Right kidney (tissue), 1 donor: Measurements from ENCODE around the gene RARRES1.
A peak's percentile ranks its signal among the peaks of the same experiment; 100 is the strongest.
"Not testable (repeated sequence)": the region's sequence is repeated elsewhere in the genome, so short reads cannot be mapped to it uniquely, and the experiment has no call there.

ENCODE experiments used
- DNase-seq: peaks from one replicate; pipeline ENCODE4 v3.0.0-alpha.2; 2016

The RARRES1 gene

DNA sequence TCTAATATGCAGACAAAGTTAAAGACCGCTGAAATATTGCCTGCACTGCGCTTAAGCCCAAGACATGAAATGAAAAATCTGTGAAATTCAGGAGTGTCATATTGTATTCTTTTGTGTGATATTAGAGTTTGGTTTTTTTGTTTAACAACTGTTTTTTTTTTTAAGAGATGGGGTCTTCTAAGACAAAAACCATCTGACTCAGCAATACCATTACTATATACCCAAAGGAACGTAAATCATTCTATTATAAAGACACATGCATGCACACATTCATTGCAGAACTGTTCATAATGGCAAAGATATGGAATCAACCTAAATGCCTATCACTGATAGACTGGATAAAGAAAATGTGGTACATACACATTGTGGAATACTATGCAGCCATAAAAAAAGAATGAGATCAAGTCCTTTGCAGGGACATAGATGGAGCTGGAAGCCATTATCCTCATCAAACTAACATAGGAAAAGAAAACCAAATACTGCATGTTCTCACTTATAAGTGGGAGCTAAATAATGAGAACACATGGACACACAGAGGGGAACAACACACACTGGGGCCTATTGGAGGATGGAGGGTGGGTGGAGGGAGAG, 38.3 kb downstream of the RARRES1 start:
- not testable (repeated sequence) for DNase-seq

GRCh38 chr3:158685159-158685558, 47.1 kb downstream of the RARRES1 start:
- no peak for DNase-seq

GRCh38 chr3:158683230-158683962, 48.9 kb downstream of the RARRES1 start:
- DNase-seq: no peak

DNA sequence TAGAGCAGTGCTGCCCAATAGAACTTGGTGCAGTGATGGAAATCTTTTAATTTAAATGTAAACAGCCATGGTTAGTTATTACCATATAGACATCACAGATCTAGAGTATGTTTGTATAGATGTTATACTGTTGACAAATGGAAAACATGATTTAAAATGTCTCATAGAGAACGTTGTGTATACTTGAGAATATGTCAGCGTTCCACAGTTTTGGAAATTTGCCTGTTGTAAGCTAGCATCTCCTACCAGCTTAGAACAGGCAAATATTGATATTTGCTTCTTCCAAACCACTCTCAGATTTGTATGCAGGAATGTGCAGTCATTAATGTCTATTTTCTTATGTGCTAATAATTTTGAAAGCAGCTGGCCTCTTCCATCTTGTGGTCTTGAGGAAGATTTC, 51.4 kb downstream of the RARRES1 start:
- no peak for DNase-seq

DNA sequence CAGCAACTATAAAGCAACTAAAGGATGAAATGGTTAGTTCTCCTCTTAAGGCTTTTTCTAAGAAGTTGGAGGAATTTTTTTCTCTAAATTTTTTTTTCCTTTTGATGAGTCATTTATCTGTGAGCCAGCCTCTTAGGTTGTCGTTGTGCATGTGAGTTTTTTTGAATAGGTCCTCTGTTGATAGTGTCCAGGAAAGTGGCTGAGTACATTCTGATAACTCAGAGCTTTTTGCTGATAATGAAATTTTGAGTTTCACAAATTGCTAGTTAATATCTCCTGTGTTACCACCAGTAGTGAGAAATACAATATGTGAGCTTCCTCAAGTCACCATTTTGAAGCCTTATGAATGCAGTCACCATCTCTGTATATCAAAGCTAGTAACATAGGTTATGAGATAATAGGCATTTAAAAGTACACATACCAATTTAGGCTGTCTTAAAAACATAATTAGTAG, 52.7 kb downstream of the RARRES1 start:
- no peak for DNase-seq

GRCh38 chr3:158678687-158679086, 53.6 kb downstream of the RARRES1 start:
- no peak for DNase-seq

DNA sequence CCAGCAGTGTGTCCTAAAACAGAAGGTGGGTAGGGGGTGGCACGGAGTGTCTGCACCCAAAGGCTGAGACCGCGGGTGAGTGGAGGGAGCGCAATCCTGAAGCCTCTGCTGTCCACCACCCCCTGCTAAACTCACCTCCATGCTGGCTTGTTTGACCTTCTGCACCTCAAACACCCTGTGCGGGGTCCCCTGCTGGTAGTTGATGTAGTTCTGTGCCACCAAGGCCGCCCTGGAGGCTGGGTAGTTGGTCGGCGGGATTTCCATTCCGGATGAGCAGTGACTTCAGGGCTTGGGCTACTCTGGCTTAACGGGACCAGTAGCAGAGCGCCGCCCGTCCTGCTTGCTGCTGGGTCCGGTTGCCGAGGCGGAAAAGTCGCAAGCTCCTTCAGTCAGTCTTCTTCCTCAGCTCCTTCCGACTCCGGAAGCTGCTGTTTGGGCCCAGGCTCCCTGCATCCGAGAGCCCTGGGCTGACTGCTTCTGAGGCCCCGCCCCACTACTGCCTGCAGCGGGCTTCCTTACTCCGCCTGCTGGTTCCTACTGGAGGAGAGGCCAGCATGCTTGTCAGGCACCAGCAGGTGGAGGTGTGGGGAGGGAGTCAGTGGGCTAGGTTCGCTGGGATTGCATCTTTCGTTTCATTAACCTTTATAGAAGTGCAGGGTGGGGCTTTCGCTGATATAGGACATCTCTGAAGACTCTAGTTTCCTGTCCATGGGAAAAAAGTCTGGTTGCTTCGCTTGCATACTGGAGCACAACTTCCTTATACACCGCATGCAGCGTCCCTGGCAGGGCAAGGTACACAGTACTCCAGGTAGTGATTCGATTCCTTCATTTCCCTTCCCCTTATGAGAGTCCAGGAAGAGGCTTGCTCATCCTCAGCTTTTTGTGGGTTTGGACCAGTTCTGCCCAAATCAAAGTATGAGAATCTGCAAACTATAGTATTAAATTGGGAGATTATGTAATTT, 59.8 kb downstream of the RARRES1 start, which contains the start of gene LXN:
Gene LXN (minus strand): TSS at position 434 of the 962 bp plus-strand sequence. CDS start 170 bp downstream, at position 264.
- DNase-seq: peak; percentile 82

DNA sequence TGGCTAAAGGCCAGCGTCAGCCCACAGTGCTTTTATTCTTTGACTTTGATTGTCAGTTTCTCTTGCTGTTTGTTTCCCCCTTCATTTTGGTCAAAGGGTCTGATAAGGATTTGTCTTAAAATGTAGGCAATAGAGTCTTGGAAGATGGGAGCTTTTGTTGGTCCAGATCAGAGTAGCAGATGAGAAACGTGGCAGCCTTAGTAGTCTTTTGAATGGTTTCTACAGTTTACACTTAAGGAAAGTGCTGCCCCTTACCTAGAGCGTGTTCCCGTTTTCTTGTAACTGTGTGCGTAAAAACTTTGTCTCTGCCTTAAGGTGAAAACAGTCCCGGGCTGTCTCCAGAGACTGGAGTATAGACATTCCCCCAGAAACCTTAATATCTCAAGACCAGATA, 60.4 kb downstream of the RARRES1 start:
- DNase-seq: no peak

DNA sequence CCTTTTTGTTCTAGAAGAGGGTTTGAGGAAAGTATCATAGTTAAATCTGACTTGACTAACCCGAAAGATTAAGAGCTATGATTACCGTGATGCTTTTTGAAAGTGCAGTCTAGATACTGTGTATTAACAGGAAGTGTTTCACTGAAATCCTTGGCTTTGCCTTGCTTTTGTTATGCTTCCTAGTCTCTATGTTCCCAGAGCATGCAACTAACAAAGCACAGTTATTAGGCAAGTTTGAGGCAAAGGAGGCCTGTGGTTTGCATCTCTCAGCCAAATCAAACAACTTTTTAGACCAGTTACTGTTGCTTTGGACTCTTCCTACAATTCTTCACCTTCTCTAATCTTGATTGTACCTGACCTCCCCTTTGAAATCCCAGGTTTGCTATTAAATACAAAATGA, 63.8 kb downstream of the RARRES1 start:
- DNase-seq: no peak

DNA sequence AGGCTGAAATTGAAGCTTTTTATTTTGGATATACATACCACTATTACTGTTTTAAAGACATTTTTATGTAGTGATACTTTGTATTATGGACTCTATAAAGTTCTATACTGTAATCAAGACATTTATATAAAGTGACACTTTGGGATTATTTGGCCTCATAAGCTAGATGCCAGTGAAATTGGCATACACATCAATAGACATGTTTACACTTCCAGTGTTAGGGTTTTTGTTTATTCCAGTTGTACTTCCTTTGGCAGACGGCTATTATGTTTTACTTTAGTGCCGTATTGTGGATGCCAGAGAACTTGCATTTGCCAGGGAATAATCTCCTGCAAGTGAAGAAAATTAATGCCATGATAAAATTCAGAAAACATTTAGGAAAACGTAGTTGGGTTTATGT, 65.8 kb downstream of the RARRES1 start:
- no peak for DNase-seq

DNA sequence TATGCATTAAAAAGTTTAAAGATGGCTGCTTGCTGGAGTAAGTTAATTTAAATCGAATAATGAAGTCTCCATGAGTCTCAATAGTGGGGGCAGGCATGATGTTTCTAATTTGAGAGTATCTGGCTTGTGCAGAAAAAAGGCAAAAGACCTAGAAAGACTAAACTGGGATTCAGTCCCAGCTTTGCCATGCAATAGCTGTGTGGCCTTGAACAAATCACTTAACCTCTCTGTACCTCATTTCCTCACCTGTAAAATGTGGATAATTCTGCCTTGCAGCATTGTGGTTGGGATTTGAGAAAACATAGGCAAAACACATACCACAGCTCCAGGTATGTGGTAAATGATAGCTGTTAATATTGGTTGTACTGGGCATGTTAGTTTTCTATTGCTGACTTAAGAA, 68.4 kb downstream of the RARRES1 start:
- no peak for DNase-seq

GRCh38 chr3:158663246-158663645, 69.0 kb downstream of the RARRES1 start:
- no peak for DNase-seq

GRCh38 chr3:158660711-158661110, 71.5 kb downstream of the RARRES1 start:
- no peak for DNase-seq

DNA sequence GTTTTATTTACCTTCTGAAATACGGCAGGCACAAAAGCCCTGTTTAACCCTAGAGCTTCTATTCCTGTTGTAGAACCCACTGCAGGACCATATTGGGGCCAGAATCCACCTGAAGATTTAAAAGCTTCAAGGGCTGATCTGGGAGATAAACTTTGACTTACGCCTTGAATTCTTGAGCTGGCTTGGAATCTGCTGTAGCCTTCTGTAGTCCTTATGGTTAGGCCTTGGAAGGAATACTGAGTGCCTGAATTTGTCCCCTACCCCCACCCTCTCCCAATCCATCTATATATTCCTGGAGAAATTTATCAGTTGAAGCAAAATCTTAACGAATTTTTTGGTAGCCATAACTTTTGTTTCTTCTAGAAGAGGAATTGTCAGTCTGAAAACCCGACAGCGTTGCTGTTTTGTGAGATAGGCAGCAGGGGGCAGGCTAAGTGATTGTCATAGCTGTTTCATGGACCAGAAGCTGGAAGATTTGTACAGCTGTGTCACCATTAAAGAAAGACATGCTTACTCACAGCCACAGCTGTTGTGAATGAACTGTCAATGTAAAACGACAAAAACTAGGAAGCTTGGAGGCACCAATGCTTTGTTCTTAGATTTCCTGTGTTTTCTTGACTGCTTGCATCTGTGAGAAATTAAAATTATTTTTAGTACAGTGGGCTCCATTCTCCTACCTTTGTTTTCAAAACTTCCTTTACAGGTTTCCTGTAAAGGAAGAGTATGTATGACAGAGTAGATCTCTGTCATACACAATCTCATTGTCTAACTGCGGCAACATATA, 72.6 kb downstream of the RARRES1 start:
- no peak for DNase-seq

DNA sequence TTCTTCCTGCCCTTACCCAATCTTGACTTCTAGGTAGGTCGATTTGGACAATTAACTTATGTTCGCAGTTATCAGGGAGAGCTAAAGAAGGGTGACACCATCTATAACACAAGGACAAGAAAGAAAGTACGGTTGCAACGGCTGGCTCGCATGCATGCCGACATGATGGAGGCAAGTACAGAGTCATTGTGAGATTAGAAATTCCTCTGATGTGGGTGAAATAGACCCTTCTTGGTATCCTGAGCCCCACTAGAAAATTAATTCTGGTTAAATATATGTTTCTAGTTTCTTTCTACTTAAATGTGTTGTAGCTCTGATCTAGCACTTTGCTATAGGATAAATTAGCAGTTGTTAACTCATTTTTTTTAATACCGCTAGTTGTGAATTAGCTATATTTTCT, 73.4 kb downstream of the RARRES1 start:
- DNase-seq: no peak

GRCh38 chr3:158652463-158652862, 79.8 kb downstream of the RARRES1 start:
- DNase-seq: no peak

GRCh38 chr3:158651192-158651591, 81.1 kb downstream of the RARRES1 start:
- DNase-seq: no peak

GRCh38 chr3:158649791-158650190, 82.5 kb downstream of the RARRES1 start:
- no peak for DNase-seq
